ENCODE data around the gene FYN. TPM values are rescaled to one million over a fixed set of nuclear protein-coding genes. Genes with fewer than 3 reads are reported as not detected.

Gene FYN
- total RNA-seq, 1 donor from 2014 or later: 46.3 TPM

GRCh38 chr6:111715321-111715720 is 157.9 kb downstream of the FYN start:
- intact Hi-C loops (cut with micrococcal nuclease): loop anchor here (10.0 kb wide), 1 partner anchor 159 kb away; the partner anchor contains the start of gene FYN
- Histone ChIP-seq H3K27ac (replicated peaks) (no peak overlapping the region), H3K4me3 (no peak overlapping the region), H3K36me3 (peaks cover 36% of the 10 kb centered on the region), H3K9me3 (replicated peaks) (no peaks in the 10 kb centered on the region), H3K4me1 (peaks cover 31% of the 10 kb centered on the region), H3K27me3 (ENCODE audit: low read depth) (no peaks in the 10 kb centered on the region)
- TF ChIP-seq CTCF (IDR thresholded peaks at IDR 0.05; ENCODE audit: borderline replicate concordance): no peak
- DNase-seq: no peak

- H3K9me3 ChIP-seq (replicated peaks): no peaks in the 10 kb centered on the region
- intact Hi-C loops (cut with micrococcal nuclease): loop anchor here (10.0 kb wide), 1 partner anchor 160 kb away; the partner anchor contains the start of gene FYN
- no peak overlapping the region for H3K4me3 ChIP-seq
- H3K27me3 ChIP-seq (ENCODE audit: low read depth): no peaks in the 10 kb centered on the region
- no peak overlapping the region for H3K27ac ChIP-seq (replicated peaks)
- DNase-seq: no peak
- TF ChIP-seq CTCF (IDR thresholded peaks at IDR 0.05; ENCODE audit: borderline replicate concordance): no peak
- H3K4me1 ChIP-seq: peaks cover 35% of the 10 kb centered on the region
- peaks cover 34% of the 10 kb centered on the region for H3K36me3 ChIP-seq
Observed at GRCh38 chr6:111714416-111715270, 158.6 kb downstream of the FYN start.

GRCh38 chr6:111713811-111714210 is 159.4 kb downstream of the FYN start:
- H3K9me3 ChIP-seq (replicated peaks): no peaks in the 10 kb centered on the region
- no peaks in the 10 kb centered on the region for H3K27me3 ChIP-seq (ENCODE audit: low read depth)
- H3K27ac ChIP-seq (replicated peaks): peak overlapping the region; percentile 28
- no peak for TF ChIP-seq CTCF (IDR thresholded peaks at IDR 0.05; ENCODE audit: borderline replicate concordance)
- DNase-seq: no peak
- peaks cover 28% of the 10 kb centered on the region for H3K36me3 ChIP-seq
- no peak overlapping the region for H3K4me3 ChIP-seq
- intact Hi-C loops (cut with micrococcal nuclease): loop anchor here (10.0 kb wide), 1 partner anchor 161 kb away; the partner anchor contains the start of gene FYN
- peaks cover 35% of the 10 kb centered on the region for H3K4me1 ChIP-seq

GRCh38 chr6:111713236-111713635 is 160.0 kb downstream of the FYN start:
- Histone ChIP-seq H3K4me3 (no peak overlapping the region), H3K9me3 (replicated peaks) (no peaks in the 10 kb centered on the region), H3K36me3 (peaks cover 22% of the 10 kb centered on the region), H3K27me3 (ENCODE audit: low read depth) (no peaks in the 10 kb centered on the region), H3K4me1 (peaks cover 35% of the 10 kb centered on the region), H3K27ac (replicated peaks) (peak overlapping the region; percentile 67)
- intact Hi-C loops (cut with micrococcal nuclease): loop anchor here (10.0 kb wide), 1 partner anchor 162 kb away; the partner anchor contains the start of gene FYN
- DNase-seq: no peak
- no peak for TF ChIP-seq CTCF (IDR thresholded peaks at IDR 0.05; ENCODE audit: borderline replicate concordance)

- no peak for TF ChIP-seq CTCF (IDR thresholded peaks at IDR 0.05; ENCODE audit: borderline replicate concordance)
- no peak for DNase-seq
- H3K4me1 ChIP-seq: peaks cover 35% of the 10 kb centered on the region
- intact Hi-C loops (cut with micrococcal nuclease): loop anchor here (2.0 to 10.0 kb wide), 3 partner anchors 163 to 331 kb away; partner anchors contain the start of gene FYN
- H3K4me3 ChIP-seq: no peak overlapping the region
- H3K9me3 ChIP-seq (replicated peaks): no peaks in the 10 kb centered on the region
- H3K27ac ChIP-seq (replicated peaks): peak overlapping the region; percentile 67
- peaks cover 13% of the 10 kb centered on the region for H3K36me3 ChIP-seq
- H3K27me3 ChIP-seq (ENCODE audit: low read depth): no peaks in the 10 kb centered on the region
Observed at GRCh38 chr6:111711984-111712752, 161.1 kb downstream of the FYN start.

Measured in left ventricle myocardium inferior (tissue), 1 donor.